Raji (cell line): ENCODE measurements around the gene PTPN22.
A peak's percentile ranks its signal among the peaks of the same experiment; 100 is the strongest.

Experiments
- POLR2A ChIP-seq: IDR thresholded peaks from 2 replicates; pipeline ENCODE4 v1.6.1; 2011; ENCODE audit warnings: low read depth, low read length, control low read depth; ENCODE audit not compliant: insufficient read depth

PTPN22 gene

GRCh38 chr1:113895961-113896360, 24.4 kb upstream of the PTPN22 start:
- no peak for TF ChIP-seq POLR2A

GRCh38 chr1:113895098-113895497, 23.6 kb upstream of the PTPN22 start:
- TF ChIP-seq POLR2A: no peak

GRCh38 chr1:113893267-113893666, 21.8 kb upstream of the PTPN22 start:
- no peak for TF ChIP-seq POLR2A

GRCh38 chr1:113891631-113892220, 20.2 kb upstream of the PTPN22 start:
- no peak for TF ChIP-seq POLR2A

- TF ChIP-seq POLR2A: no peak
These were observed 19.3 kb upstream of the PTPN22 start for GRCh38 chr1:113890816-113891215.

GRCh38 chr1:113887402-113888175, 16.1 kb upstream of the PTPN22 start, which contains the start of gene BCL2L15:
Gene BCL2L15 (minus strand): TSS chr1:113887581. CDS start chr1:113887375, 206 bp downstream.
- no peak for TF ChIP-seq POLR2A

GRCh38 chr1:113886417-113887401, 15.2 kb upstream of the PTPN22 start:
- TF ChIP-seq POLR2A: no peak

GRCh38 chr1:113881661-113882060, 10.1 kb upstream of the PTPN22 start:
- no peak for TF ChIP-seq POLR2A

GRCh38 chr1:113879739-113880038, 8.2 kb upstream of the PTPN22 start:
- TF ChIP-seq POLR2A: no peak

GRCh38 chr1:113876176-113876575, 4.7 kb upstream of the PTPN22 start:
- no peak for TF ChIP-seq POLR2A

GRCh38 chr1:113875714-113876113, 4.2 kb upstream of the PTPN22 start:
- no peak for TF ChIP-seq POLR2A

GRCh38 chr1:113874012-113874879, 2.7 kb upstream of the PTPN22 start:
- peak; percentile 38; the same call in 1 of the 2 replicates for TF ChIP-seq POLR2A

- no peak for TF ChIP-seq POLR2A
These were observed 865 bp upstream of the PTPN22 start for GRCh38 chr1:113872219-113872935.

GRCh38 chr1:113870778-113871177, 734 bp downstream of the PTPN22 start:
- TF ChIP-seq POLR2A: peak; percentile 32; the same call in 1 of the 2 replicates
